Trophoblast cell (in vitro differentiated cells and primary cell): ENCODE data around the gene C18orf54.

Source experiments
- DNase-seq, 2 donors: peaks; one replicate each; pipeline ENCODE4 v3.0.0-alpha.2; 2016
- H2AFZ ChIP-seq: 2 replicates; pipeline ENCODE4 v1.6.1; 2013; ENCODE audit warnings: low read length, moderate library complexity, mild to moderate bottlenecking; ENCODE audit not compliant: insufficient read depth, poor library complexity
- H2AK5ac ChIP-seq: 2 replicates; pipeline ENCODE4 v1.6.1; 2013; ENCODE audit warnings: mild to moderate bottlenecking, low read length
- H2BK120ac ChIP-seq: 2 replicates; pipeline ENCODE4 v1.6.1; 2013; ENCODE audit warnings: low read length, mild to moderate bottlenecking, moderate library complexity; ENCODE audit not compliant: insufficient read depth, poor library complexity
- H2BK12ac ChIP-seq: 2 replicates; pipeline ENCODE4 v1.6.1; 2013; ENCODE audit warnings: mild to moderate bottlenecking, low read length, moderate library complexity
- H2BK5ac ChIP-seq: 2 replicates; pipeline ENCODE4 v1.6.1; 2013; ENCODE audit warnings: low read length, low read depth, moderate library complexity, mild to moderate bottlenecking; ENCODE audit not compliant: poor library complexity
- H3K14ac ChIP-seq: 2 replicates; pipeline ENCODE4 v1.6.1; 2013; ENCODE audit warnings: mild to moderate bottlenecking, low read length
- H3K18ac ChIP-seq: 2 replicates; pipeline ENCODE4 v1.6.1; 2013; ENCODE audit warnings: mild to moderate bottlenecking, low read length
- H3K23ac ChIP-seq: 2 replicates; pipeline ENCODE4 v1.6.1; 2013; ENCODE audit warnings: low read length
- H3K27ac ChIP-seq: 2 replicates; pipeline ENCODE4 v1.5.1; 2013; ENCODE audit warnings: low read depth, mild to moderate bottlenecking, inconsistent platforms, low read length, moderate library complexity
- H3K27me3 ChIP-seq: 2 replicates; pipeline ENCODE4 v1.6.1; 2013; ENCODE audit warnings: inconsistent platforms, mild to moderate bottlenecking, low read length, moderate library complexity; ENCODE audit not compliant: insufficient read depth
- H3K36me3 ChIP-seq, 2 experiments: 1 replicate in 1 of 2; 2 replicates in 1 of 2; pipeline ENCODE4 v1.6.1; 2013; ENCODE audit warnings: low read length in 2 of 2, mild to moderate bottlenecking in 2 of 2, moderate library complexity in 1 of 2; ENCODE audit not compliant: insufficient read depth in 2 of 2, control insufficient read depth in 1 of 2
- H3K4ac ChIP-seq: 2 replicates; pipeline ENCODE4 v1.6.1; 2013; ENCODE audit warnings: low read depth, mild to moderate bottlenecking, low read length, moderate library complexity
- H3K4me1 ChIP-seq, 2 experiments: 1 replicate in 1 of 2; 2 replicates in 1 of 2; pipeline ENCODE4 v1.6.1; 2013; ENCODE audit warnings: low read length in 2 of 2, mild to moderate bottlenecking in 2 of 2, moderate library complexity in 1 of 2; ENCODE audit not compliant: insufficient read depth in 2 of 2, control insufficient read depth in 1 of 2
- H3K4me2 ChIP-seq: 2 replicates; pipeline ENCODE4 v1.6.1; 2013; ENCODE audit warnings: inconsistent platforms, mild to moderate bottlenecking, low read length, moderate library complexity
- H3K4me3 ChIP-seq: 2 replicates; pipeline ENCODE4 v1.5.1; 2013; ENCODE audit warnings: mild to moderate bottlenecking, low read depth, low read length, inconsistent platforms
- H3K79me1 ChIP-seq: one replicate; pipeline ENCODE4 v1.6.1; 2013; ENCODE audit warnings: low read length
- H3K79me2 ChIP-seq: 2 replicates; pipeline ENCODE4 v1.6.1; 2013; ENCODE audit warnings: low read length, mild to moderate bottlenecking; ENCODE audit not compliant: control insufficient read depth, insufficient read depth, poor library complexity
- H3K9ac ChIP-seq: 2 replicates; pipeline ENCODE4 v1.6.1; 2013; ENCODE audit warnings: mild to moderate bottlenecking, low read length
- H3K9me3 ChIP-seq: 2 replicates; pipeline ENCODE4 v1.6.1; 2013; ENCODE audit warnings: low read depth, mild to moderate bottlenecking, control low read depth, inconsistent platforms, low read length; ENCODE audit not compliant: insufficient read depth
- H4K12ac ChIP-seq: 2 replicates; pipeline ENCODE4 v1.6.1; 2013; ENCODE audit warnings: low read depth, mild to moderate bottlenecking, low read length, moderate library complexity
- H4K8ac ChIP-seq: 2 replicates; pipeline ENCODE4 v1.6.1; 2013; ENCODE audit warnings: low read depth, mild to moderate bottlenecking, low read length, moderate library complexity
- H4K91ac ChIP-seq: one replicate; pipeline ENCODE4 v1.6.1; 2013; ENCODE audit warnings: low read depth, mild to moderate bottlenecking, low read length, moderate library complexity
- whole genome bisulfite sequencing: extraction: QIAGEN DNeasy Blood & Tissue Kit; methylation state at CpG from one replicate; pipeline ENCODE4 v1.1.7; 2013; ENCODE audit warnings: missing lambda C conversion rate; ENCODE audit not compliant: insufficient read length, insufficient coverage; ENCODE audit errors: extremely low coverage; 5-methylcytosine and 5-hydroxymethylcytosine counted together

Gene C18orf54

GRCh38 chr18:54381640-54382039 lies 23.9 kb downstream of the C18orf54 start:
- Histone ChIP-seq H3K27me3 (no peaks in the 10 kb centered on the region), H4K91ac (no peak overlapping the region), H3K4me3 (no peak overlapping the region), H3K9ac (no peak overlapping the region), H3K4ac (no peak overlapping the region), H4K8ac (no peak overlapping the region), H3K4me1 (peaks cover 0 to 4% of the 10 kb centered on the region in 2 experiments), H3K36me3 (no peaks in the 10 kb centered on the region), H3K79me2 (no peaks in the 10 kb centered on the region), H2AK5ac (no peak overlapping the region), H3K4me2 (no peak overlapping the region), H3K23ac (no peak overlapping the region), H2BK5ac (no peak overlapping the region), H3K14ac (no peak overlapping the region), H2BK12ac (no peak overlapping the region), H3K18ac (no peak overlapping the region), H2AFZ (no peak overlapping the region), H3K79me1 (peaks cover 1% of the 10 kb centered on the region), H2BK120ac (no peak overlapping the region), H3K9me3 (no peaks in the 10 kb centered on the region), H4K12ac (no peak overlapping the region), H3K27ac (no peak overlapping the region)
- DNase-seq, result no peak
- WGBS, result 100% methylated on average over 1 of the region's 2 CpGs

GRCh38 chr18:54382076-54382475 lies 24.4 kb downstream of the C18orf54 start:
- Histone ChIP-seq H2AFZ (no peak overlapping the region), H3K36me3 (no peaks in the 10 kb centered on the region), H3K4me2 (no peak overlapping the region), H2BK12ac (no peak overlapping the region), H3K27me3 (no peaks in the 10 kb centered on the region), H3K4me3 (no peak overlapping the region), H4K12ac (no peak overlapping the region), H3K4me1 (peaks cover 0 to 4% of the 10 kb centered on the region in 2 experiments), H4K91ac (no peak overlapping the region), H3K4ac (no peak overlapping the region), H2BK5ac (no peak overlapping the region), H3K9ac (no peak overlapping the region), H4K8ac (no peak overlapping the region), H3K18ac (no peak overlapping the region), H3K79me1 (peaks cover 1% of the 10 kb centered on the region), H2AK5ac (no peak overlapping the region), H3K79me2 (no peaks in the 10 kb centered on the region), H3K9me3 (no peaks in the 10 kb centered on the region), H3K14ac (no peak overlapping the region), H2BK120ac (no peak overlapping the region), H3K23ac (no peak overlapping the region), H3K27ac (no peak overlapping the region)
- WGBS, result no CpG with 5 or more reads among the region's 3 CpGs
- no peak for DNase-seq

DNA sequence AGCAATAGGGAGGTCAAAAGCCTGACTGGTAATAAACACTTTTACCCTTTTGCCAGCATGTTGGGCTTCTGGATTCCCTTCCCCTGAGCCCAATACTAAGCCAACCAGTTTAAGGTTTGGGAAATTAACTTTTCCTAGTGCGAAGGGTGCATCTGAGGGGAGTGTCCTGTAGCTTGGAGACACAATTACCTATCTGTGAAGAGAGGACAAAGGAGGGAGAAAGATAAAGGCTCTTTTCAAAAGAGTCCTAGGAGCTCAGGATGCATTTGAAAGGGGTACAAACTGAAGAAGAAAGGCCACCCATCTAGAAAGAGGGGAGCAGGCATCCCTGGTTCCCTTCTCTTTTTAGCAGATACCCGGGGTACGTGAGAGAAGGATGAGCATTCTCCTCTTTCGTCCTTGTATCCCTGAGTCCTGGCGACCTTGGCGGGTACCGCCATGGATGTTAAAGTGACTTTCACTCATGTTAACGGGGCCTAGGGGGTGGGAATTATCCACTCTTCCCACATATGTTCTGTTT lies 25.1 kb downstream of the C18orf54 start:
- WGBS, result no CpG with 5 or more reads among the region's 8 CpGs
- Histone ChIP-seq H3K4me2 (no peak overlapping the region), H4K91ac (no peak overlapping the region)

DNA sequence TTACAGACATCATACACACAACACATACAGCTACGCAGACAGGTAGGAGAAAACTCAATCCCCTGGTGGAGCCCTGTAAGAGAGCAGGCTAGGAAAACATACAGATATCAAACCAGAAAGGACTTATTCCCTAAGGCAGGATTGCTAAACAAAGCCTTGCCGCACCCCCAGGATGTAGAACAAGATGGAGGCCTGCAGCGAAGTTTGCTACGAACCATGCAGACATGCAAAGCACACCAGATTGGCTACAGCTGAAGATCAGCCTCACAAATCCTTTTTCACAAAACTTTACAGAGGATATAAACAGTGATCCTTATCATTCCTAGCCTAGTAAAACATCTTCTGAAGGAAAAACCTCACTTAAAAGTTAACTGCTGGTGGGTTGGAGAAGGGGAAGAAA lies 28.3 kb downstream of the C18orf54 start:
- H3K36me3 ChIP-seq, result no peaks in the 10 kb centered on the region
- peak overlapping the region; percentile 66 for H3K9ac ChIP-seq
- peaks cover 4 to 13% of the 10 kb centered on the region in 2 experiments for H3K4me1 ChIP-seq
- no peak overlapping the region for H4K12ac ChIP-seq
- no peak overlapping the region for H4K91ac ChIP-seq
- no peak overlapping the region for H4K8ac ChIP-seq
- no peaks in the 10 kb centered on the region for H3K9me3 ChIP-seq
- no peak overlapping the region for H3K18ac ChIP-seq
- no peak overlapping the region for H2BK120ac ChIP-seq
- H3K79me2 ChIP-seq, result no peaks in the 10 kb centered on the region
- H3K4ac ChIP-seq, result no peak overlapping the region
- no peak overlapping the region for H2AK5ac ChIP-seq
- no peak overlapping the region for H3K14ac ChIP-seq
- H3K4me2 ChIP-seq, result no peak overlapping the region
- no peak overlapping the region for H2AFZ ChIP-seq
- H2BK5ac ChIP-seq, result no peak overlapping the region
- no CpG with 5 or more reads among the region's 4 CpGs for WGBS
- H3K4me3 ChIP-seq, result no peak overlapping the region
- no peak for DNase-seq
- H3K27me3 ChIP-seq, result no peaks in the 10 kb centered on the region
- no peak overlapping the region for H2BK12ac ChIP-seq
- peaks cover 5% of the 10 kb centered on the region for H3K79me1 ChIP-seq
- no peak overlapping the region for H3K23ac ChIP-seq
- H3K27ac ChIP-seq, result no peak overlapping the region

More for the DNA sequence above, 25.1 kb downstream of the C18orf54 start:
- DNase-seq, result no peak
- H3K27me3 ChIP-seq, result no peaks in the 10 kb centered on the region
- H3K79me1 ChIP-seq, result peaks cover 1% of the 10 kb centered on the region
- no peaks in the 10 kb centered on the region for H3K9me3 ChIP-seq
- H3K36me3 ChIP-seq, result no peaks in the 10 kb centered on the region
- H3K23ac ChIP-seq, result no peak overlapping the region
- no peak overlapping the region for H2AFZ ChIP-seq
- no peak overlapping the region for H3K9ac ChIP-seq
- H4K8ac ChIP-seq, result no peak overlapping the region
- no peak overlapping the region for H3K18ac ChIP-seq
- H2BK120ac ChIP-seq, result no peak overlapping the region
- H3K14ac ChIP-seq, result no peak overlapping the region
- H3K4me1 ChIP-seq, result peaks cover 0 to 4% of the 10 kb centered on the region in 2 experiments
- no peak overlapping the region for H3K4ac ChIP-seq
- no peak overlapping the region for H2BK12ac ChIP-seq
- no peak overlapping the region for H2BK5ac ChIP-seq
- H2AK5ac ChIP-seq, result no peak overlapping the region
- no peak overlapping the region for H3K27ac ChIP-seq
- no peak overlapping the region for H4K12ac ChIP-seq
- H3K79me2 ChIP-seq, result no peaks in the 10 kb centered on the region
- no peak overlapping the region for H3K4me3 ChIP-seq
